GM19351 (cell line): Measurements from ENCODE around the gene TTC16.

Source experiments
- ATAC-seq: cut with Tn5 transposase; IDR thresholded peaks from one replicate; pipeline ENCODE4 v1.9.1; 2021; ENCODE audit warnings: mild to moderate bottlenecking, moderate library complexity; ENCODE audit not compliant: unreplicated experiment

Gene TTC16

GRCh38 chr9:127762111-127762676 is 46.3 kb downstream of the TTC16 start:
- no peak for ATAC-seq

- no peak for ATAC-seq
Observed at GRCh38 chr9:127763918-127764384, 48.1 kb downstream of the TTC16 start.

GRCh38 chr9:127765418-127765817 is 49.5 kb downstream of the TTC16 start:
- ATAC-seq: no peak

GRCh38 chr9:127767410-127767809 is 51.5 kb downstream of the TTC16 start:
- ATAC-seq: no peak

- no peak for ATAC-seq
Observed at GRCh38 chr9:127767909-127768331, 52.0 kb downstream of the TTC16 start.

- no peak for ATAC-seq
Observed at GRCh38 chr9:127768698-127769097, 52.8 kb downstream of the TTC16 start.

GRCh38 chr9:127769101-127769500 is 53.2 kb downstream of the TTC16 start:
- no peak for ATAC-seq

GRCh38 chr9:127769929-127770582 is 54.2 kb downstream of the TTC16 start:
- ATAC-seq: no peak

- no peak for ATAC-seq
Observed at GRCh38 chr9:127770583-127770904, 54.7 kb downstream of the TTC16 start.

GRCh38 chr9:127770905-127771569 is 55.2 kb downstream of the TTC16 start:
- ATAC-seq: peak; percentile 87

- no peak for ATAC-seq
Observed at GRCh38 chr9:127771570-127772189, 55.8 kb downstream of the TTC16 start.

- no peak for ATAC-seq
Observed at GRCh38 chr9:127772603-127773002, 56.7 kb downstream of the TTC16 start.

GRCh38 chr9:127773272-127773671 is 57.4 kb downstream of the TTC16 start:
- no peak for ATAC-seq

GRCh38 chr9:127773981-127774380 is 58.1 kb downstream of the TTC16 start:
- no peak for ATAC-seq

GRCh38 chr9:127776195-127776923 is 60.5 kb downstream of the TTC16 start:
- ATAC-seq: no peak

GRCh38 chr9:127776924-127777289 is 61.0 kb downstream of the TTC16 start:
- no peak for ATAC-seq

GRCh38 chr9:127777368-127777980 is 61.6 kb downstream of the TTC16 start:
- no peak for ATAC-seq

GRCh38 chr9:127778280-127779135 is 62.6 kb downstream of the TTC16 start, which contains the start of gene SH2D3C:
SH2D3C (minus strand) TSS chr9:127778666; CDS start chr9:127778627, 39 bp downstream.
- ATAC-seq: peak; percentile 40

- peak; percentile 40 for ATAC-seq
Observed at GRCh38 chr9:127779136-127779981, 63.5 kb downstream of the TTC16 start.
